Sigmoid colon (tissue), 4 donors: Measurements from ENCODE around the gene PLG.

ENCODE experiments used
- CTCF ChIP-seq, 4 experiments: fragments of 450-650 bp in 3 of 4; fragments of 200-600 bp in 1 of 4; IDR thresholded peaks; one replicate each; pipeline ENCODE4 v1.5.1; 2016 to 2019; ENCODE audit warnings: antibody characterized with exemption in 4 of 4, mild to moderate bottlenecking in 3 of 4, moderate library complexity in 2 of 4
- EP300 ChIP-seq, 4 donors: sonication (generic); formaldehyde crosslinking; IDR thresholded peaks; one replicate each; pipeline ENCODE4 v1.6.1; 2017; ENCODE audit warnings: antibody characterized with exemption in 4 of 4

GRCh38 chr6:160781298-160781697 lies 79.3 kb downstream of the PLG start:
- TF ChIP-seq CTCF (IDR thresholded peaks at IDR 0.05) = no peak
- no peak for TF ChIP-seq EP300 (IDR thresholded peaks at IDR 0.05)
